Measurements from ENCODE around the gene DDN. TPM values are rescaled to one million over a fixed set of nuclear protein-coding genes. Genes with fewer than 3 reads are reported as not detected.

The DDN gene
- total RNA-seq, 1 donor from 2014 or later: not detected

Other genes with a start within 250 kb of the DDN start
- 21.3 TPM for gene ADCY6, start 210.3 kb downstream of the DDN start, total RNA-seq
- gene CACNB3, start 180.9 kb downstream of the DDN start, total RNA-seq: 2.6 TPM
- gene DDX23, start 147.2 kb downstream of the DDN start, total RNA-seq: 33.3 TPM
- gene RND1, start 133.5 kb downstream of the DDN start, total RNA-seq: 32.0 TPM
- gene FKBP11, start 73.9 kb downstream of the DDN start, total RNA-seq: 45.0 TPM
- gene ARF3, start 41.9 kb downstream of the DDN start, total RNA-seq: 47.4 TPM
- not detected for gene WNT10B, start 27.6 kb downstream of the DDN start, total RNA-seq
- not detected for gene WNT1, start 21.1 kb downstream of the DDN start, total RNA-seq
- gene PRKAG1, start 19.4 kb upstream of the DDN start, total RNA-seq: 27.7 TPM
- gene KMT2D, start 61.4 kb upstream of the DDN start, total RNA-seq: 44.8 TPM
- 0.18 TPM for gene RHEBL1, start 70.6 kb upstream of the DDN start, total RNA-seq
- gene DHH, start 95.4 kb upstream of the DDN start, total RNA-seq: not detected
- gene LMBR1L, start 111.5 kb upstream of the DDN start, total RNA-seq: 17.7 TPM
- 144 TPM for gene TUBA1B, start 132.0 kb upstream of the DDN start, total RNA-seq
- 4.8 TPM for gene TUBA1A, start 189.7 kb upstream of the DDN start, total RNA-seq

Data from left lobe of liver (tissue), 1 donor.